Thyroid gland (tissue), 4 donors: ENCODE results near the gene ARFGAP3.

Experiments
- POLR2A ChIP-seq, 2 donors: fragments of 450-650 bp; IDR thresholded peaks; one replicate each; pipeline ENCODE4 v1.6.1; 2017; ENCODE audit warnings: antibody characterized with exemption in 2 of 2, mild to moderate bottlenecking in 2 of 2, moderate library complexity in 1 of 2
- TF ChIP-seq, protein P1 (sequence below), 6 experiments: fragments of 200-600 bp in 3 of 6; fragments of 450-650 bp in 3 of 6; sonication (generic) in 3 of 6; IDR thresholded peaks; one replicate each; pipeline ENCODE4 v1.5.1; 2016 to 2019; ENCODE audit warnings: antibody characterized with exemption in 6 of 6, mild to moderate bottlenecking in 2 of 6, inconsistent platforms in 1 of 6, moderate library complexity in 1 of 6

DNA sequence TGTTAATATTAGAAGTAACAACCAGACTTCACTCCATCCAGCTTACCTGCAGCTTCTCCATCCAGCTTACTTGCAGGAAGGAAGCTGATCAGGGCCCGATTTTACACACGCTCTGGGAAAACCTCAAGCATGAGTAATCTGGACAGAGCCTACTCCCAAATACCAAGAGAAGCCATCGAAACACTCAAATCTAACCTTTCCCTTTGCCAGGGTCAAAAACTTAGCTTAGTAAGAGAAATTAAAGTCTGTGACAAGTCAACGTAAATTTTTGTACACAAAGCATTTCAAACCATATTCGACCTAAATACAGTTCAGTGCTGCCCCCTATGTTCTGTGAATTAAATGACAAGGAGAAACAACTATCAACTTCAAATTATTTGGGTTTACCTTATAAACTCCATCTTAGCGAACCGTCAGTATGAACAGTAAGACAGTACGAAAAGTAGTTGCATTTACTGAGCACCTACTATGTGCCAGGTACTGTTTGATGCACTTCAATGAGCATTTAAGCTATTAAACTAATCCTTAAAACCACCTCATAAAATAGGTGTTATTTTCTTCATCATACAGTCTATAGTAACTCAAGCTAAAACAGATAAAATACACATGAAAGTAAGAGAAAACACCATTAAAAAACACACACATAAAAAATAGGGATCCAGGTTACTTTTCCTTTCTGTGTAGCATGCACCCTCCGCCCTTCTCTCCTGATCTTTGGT, 36.9 kb downstream of the ARFGAP3 start:
- TF ChIP-seq, protein P1, sequence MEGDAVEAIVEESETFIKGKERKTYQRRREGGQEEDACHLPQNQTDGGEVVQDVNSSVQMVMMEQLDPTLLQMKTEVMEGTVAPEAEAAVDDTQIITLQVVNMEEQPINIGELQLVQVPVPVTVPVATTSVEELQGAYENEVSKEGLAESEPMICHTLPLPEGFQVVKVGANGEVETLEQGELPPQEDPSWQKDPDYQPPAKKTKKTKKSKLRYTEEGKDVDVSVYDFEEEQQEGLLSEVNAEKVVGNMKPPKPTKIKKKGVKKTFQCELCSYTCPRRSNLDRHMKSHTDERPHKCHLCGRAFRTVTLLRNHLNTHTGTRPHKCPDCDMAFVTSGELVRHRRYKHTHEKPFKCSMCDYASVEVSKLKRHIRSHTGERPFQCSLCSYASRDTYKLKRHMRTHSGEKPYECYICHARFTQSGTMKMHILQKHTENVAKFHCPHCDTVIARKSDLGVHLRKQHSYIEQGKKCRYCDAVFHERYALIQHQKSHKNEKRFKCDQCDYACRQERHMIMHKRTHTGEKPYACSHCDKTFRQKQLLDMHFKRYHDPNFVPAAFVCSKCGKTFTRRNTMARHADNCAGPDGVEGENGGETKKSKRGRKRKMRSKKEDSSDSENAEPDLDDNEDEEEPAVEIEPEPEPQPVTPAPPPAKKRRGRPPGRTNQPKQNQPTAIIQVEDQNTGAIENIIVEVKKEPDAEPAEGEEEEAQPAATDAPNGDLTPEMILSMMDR (IDR thresholded peaks at IDR 0.05), result peak in 3 of 6 experiments; percentile 48 to 73 (median 70)
- no peak for TF ChIP-seq POLR2A (IDR thresholded peaks at IDR 0.05)
